ENCODE data around the gene SRSF1.
"Not testable (repeated sequence)": the region's sequence is repeated elsewhere in the genome, so short reads cannot be mapped to it uniquely, and the experiment has no call there.

The SRSF1 gene

DNA sequence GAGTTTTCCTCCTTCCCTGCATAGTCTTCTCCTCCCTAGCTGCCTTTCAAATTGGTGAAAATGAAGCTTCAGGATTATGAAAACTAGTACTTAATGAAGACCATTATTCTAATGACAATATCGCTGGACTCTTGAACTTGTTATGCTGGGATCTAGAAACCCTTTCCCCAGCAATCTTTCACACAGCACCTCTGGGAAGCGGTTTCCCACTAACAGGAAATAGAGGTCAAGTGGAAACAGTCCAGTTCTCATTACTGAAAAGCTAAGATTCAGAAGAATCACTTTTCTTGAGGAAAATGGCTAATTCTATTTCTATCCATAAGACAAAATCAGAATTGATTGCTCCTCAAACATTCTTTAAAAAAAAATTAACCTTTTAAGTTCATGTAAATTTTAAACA is 17.0 kb downstream of the SRSF1 start:
- DNase-seq (ENCODE audit: low read depth, low spot score) = no peak

DNA sequence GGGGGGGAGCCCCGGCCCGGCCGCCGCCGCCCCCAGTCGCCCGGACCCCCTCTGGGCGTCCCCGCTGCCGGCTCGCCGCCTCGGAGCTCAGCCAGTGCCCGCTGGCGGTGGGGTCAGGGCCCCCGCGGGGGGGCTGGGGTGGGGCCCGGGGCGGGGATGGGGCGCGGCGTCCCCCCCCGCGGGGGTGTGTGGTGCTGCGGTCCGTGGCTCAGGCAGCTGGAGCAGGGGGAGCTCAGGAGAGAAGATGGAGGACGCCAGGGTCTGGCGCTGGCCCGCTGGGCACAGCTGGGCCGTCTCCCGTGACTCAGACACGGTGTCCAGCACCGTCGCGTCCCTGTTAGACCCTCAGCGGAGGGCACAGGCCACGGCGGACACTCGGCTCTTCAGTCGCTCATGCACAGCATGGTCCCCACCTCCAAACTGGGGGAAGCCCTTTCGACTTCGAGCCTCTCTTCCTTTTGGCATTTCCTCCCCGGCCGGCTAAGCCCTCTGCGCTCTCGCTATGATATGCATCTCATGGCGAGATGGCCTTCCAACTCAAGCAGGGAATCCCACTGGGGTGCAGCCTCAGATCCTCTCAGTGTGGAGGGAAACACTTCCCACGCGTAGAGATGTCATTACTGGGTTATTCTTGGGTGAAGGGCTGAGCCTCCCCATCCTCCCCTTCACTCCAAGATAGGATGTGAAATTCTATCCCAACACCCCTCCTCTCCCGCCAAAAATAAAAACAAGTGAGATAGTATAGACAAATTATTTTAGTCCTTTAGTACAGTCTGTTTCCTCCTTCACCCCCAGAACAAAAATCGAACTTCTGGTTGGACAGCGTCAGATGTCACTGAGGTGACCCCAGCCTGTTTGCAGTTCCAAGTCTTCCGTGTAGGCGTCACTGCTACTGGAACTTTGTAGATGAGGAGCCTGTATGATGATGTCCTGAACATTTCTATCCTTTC is 18.5 kb downstream of the SRSF1 start:
- peak; percentile 87 for DNase-seq (ENCODE audit: low read depth, low spot score)

DNA sequence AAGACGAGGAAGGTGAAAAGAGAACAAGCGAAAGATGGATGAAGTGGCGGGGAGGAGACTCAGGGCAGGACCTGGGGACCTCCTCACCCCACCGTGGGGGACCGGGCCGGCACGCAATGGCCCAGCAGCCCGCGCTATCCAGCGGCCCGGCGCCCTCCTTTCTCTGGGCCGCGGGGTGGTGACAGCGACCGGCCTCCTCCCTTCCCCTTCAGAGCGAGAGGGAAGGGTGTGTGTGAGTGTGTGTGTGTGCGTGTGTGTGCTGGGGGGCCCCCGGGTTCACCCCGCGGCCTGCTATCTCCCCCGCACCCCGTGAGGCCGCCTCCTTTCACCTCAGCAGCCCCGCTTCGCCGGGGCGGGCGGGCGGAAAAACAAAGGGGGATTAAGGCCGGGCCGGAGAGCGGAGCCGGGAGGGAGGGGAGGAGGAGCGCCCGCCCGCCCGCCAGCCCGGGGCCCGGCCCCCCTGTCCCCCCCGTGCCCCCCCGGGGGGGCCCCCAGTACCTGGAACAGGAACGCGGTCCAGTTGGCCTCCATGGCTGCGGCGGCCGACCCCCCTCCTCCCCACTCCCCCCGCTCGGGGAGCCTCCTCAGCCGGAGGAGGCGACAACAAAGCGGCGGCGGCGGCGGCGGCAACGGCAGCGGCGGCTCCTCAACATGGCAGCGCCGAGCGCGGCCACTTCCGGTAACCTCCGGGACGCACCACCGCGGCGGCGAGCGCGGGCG is 19.3 kb downstream of the SRSF1 start, which contains the start of gene VEZF1:
TSS of gene VEZF1 (minus strand) at position 674 of the 720 bp plus-strand sequence. CDS start at position 531, 143 bp downstream.
- DNase-seq (ENCODE audit: low read depth, low spot score) = peak; percentile 93

DNA sequence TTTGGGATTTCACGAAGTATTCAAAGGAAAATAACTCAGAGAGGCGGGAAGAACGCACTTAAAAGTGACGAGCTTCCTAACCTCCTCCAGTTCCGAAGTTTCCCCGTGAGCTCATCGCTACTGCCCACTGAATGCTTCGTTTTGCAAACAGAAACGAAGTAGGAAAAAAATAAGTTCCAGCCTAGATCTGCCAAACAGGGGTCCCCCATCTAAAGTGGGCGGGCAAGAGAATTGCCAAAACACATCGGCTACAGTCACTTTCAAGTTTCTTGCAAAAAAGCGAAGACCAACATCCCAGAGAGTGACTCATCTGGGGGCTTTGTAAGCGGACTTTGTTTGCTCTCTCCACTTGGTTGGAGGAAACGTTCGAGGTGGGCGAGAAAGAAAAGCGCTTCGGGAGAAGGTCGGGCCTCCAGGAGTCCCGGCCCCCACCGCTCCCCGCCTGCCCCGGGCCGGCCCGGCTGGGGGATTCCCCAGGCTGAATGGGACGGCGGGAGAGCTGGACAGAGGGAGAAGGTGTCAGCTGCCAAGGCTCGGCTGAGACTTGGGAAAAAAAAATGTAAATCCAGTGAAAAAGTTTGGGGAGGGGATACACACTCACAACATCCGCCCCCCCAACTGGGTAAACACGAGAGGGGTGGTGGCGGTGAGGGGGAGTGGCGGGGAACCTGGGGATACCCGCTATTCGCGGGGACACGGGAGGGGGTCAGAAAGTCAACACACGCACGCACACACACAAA is 20.0 kb downstream of the SRSF1 start:
- peak; percentile 91 for DNase-seq (ENCODE audit: low read depth, low spot score)

DNA sequence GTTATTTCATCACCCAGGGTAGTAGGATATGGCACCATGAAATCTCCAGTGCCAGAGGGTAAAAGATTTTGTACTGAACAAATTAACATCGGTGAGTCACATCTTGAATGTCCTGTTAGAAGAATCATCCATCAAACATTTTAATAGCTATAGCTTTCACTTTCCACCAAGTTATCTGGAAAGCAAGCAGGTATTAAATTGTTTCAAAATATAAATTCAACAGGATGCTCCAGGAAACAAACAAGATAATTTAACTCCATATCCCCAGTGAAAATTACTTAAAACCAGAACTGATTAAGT is 21.4 kb downstream of the SRSF1 start:
- DNase-seq (ENCODE audit: low read depth, low spot score) = peak; percentile 49

DNA sequence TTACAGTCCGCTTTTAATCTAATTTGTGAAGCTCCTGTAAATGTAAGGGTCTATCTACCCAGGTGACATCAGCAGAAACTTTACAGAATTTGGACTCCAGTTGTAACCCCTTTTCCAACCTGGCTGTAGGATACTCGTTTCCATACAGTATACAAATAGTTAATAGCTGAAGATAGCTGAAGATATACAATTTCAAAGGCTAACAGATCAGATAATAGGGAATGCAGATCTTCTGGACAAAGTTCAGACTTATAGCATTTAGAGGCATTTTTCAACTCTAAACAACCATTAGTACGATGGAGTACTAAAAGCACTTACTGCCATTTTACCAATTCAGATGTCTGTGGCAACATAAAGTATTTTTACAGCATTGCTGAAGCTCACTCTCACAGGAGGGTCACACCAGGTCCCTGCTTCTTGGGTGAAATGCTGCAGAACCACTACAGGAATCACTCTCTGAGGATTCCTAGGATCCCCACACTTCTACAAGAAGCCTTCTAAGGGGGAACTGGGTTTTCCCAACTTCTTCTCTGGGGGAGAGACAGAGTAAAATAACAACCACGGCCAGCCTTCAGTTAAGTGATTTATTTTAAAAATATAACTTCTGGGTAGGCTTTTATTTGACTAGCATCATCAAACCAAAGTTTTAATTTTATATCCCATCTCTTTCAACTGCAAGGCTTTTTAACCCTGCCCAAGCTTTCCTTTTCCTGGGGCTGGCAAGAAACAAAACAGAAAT is 21.9 kb downstream of the SRSF1 start:
- DNase-seq (ENCODE audit: low read depth, low spot score) = peak; percentile 29

DNA sequence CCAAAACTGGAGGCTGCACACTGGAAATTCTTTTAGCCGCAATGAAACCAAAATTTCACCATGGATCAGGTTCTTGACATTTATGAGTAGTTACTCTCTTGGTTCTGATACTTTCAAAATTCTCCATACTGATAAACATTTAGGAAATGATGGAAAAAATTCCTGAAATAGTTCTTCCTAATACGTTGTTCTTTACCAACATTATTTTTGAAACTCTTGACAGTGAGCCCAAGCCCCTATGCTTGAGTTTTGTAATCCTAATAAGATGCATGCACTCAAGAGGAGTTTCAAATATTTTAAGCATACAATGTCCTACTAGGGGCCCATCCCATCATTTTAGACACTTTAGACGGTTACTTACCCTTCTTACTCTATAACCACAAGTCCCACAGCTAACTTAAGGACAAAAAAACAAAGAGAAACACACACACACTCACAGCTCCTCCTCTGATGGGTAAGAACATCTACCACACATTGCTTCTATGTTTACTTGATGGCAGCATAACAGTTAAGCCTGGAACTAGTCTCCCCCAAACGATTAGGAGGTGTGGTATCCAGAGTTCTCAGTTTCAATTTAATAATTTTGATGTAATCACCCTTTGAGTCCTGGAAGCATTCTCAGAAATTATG is 22.7 kb downstream of the SRSF1 start:
- DNase-seq (ENCODE audit: low read depth, low spot score) = no peak

DNA sequence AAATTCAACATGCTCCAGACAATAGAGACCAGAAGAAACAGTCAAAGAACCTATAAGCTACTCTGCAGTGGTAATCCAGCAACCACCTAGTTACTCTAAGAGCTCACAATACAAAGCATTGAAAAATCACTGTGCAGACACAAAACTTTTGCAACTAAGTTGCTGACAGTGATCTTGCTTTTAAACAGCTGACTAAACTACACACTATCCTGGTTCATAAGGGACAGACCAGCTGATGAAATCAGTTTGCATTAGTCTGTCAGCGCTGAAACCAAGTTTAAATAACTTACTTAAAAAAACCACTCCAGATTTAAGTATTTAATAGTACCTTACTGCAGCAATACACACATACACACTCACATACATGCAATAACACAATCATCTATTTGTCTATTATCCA is 23.6 kb downstream of the SRSF1 start:
- DNase-seq (ENCODE audit: low read depth, low spot score) = no peak

DNA sequence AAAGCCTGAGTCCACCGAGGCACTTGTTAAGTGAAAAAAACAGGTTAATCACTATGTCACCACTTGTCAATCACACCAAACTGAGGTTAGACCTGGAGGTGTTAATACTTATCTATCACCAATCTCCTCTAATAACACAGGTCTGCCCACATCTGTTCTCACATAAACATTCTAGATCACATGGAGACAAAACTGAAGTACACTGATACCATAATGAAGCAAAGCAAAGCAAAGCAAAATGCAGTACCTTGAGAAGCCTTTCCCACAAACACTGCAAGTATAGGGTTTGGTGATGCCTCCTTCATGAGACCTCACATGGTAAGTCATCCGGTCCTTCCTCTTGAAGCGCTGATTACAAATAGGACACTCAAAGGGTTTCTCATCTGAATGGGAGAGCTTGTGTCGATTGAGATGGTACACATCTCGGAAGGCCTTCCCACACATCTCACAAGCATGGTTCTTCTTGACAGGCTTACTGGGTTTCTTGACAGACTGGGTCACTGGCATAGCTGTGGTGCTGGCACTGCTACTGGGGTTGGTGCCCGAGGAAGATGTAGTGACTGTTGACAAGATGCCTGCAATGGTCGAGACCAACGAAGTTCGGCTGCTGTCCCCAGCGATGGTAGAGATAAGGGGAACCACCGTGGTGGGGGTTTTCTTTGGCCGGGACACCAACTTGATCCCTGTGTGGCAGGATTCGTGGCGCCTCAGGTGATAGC is 24.4 kb downstream of the SRSF1 start:
- no peak for DNase-seq (ENCODE audit: low read depth, low spot score)

DNA sequence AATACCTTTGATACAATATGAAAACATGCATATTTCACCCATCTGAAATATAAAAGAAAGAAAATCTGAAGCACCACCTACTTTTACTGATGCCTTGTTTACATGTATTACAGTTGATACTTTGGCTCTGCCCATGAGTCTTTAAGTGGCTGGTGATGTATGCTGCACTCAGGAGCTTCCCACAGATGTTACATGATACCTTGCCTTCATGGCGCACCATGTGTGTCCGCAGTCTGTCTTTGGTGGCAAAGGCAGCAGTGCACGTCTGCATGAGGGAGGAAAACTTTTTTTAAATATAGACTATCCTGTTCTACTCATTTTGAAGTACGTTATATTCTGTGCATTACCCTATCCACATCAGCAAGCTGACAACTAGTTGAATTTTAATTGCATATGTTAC is 26.5 kb downstream of the SRSF1 start:
- DNase-seq (ENCODE audit: low read depth, low spot score) = no peak

DNA sequence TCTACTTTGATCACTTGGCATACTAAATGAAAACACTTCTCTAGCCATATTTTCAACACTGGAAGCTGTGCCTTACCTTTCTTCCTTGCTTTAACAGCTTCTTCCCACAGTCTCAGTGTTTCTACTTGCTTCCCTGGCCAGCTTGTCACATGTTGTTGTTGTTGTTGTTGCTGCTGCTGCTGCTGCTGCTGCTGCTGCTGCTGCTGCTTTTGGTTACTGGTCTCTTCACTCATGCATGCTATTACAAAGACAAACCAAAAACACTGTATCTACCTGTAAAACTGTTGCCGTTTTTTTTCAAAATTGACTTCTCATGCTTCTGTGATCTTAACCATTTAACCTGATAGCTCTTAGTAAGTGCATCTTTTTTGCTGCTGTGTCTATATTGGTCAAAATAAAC is 28.0 kb downstream of the SRSF1 start:
- no peak for DNase-seq (ENCODE audit: low read depth, low spot score)

DNA sequence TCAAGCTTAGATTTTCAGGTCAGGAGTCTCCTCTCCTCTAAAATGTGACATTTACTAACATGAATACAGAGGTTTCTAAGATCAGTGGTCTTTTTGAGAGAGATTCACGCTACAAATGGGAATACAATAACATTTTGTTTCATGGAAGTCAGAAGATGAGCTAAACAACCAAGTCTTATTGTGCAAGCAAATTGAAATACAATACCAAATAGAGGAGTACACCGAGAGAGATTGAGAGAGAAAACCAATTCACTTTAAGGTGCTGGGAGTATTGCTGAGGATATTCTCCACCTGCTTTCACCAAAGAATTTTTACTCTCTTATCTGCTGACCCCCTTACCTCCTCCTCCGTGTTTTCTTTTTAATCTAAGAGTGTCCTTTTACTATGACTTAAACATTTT is 30.5 kb downstream of the SRSF1 start:
- no peak for DNase-seq (ENCODE audit: low read depth, low spot score)

DNA sequence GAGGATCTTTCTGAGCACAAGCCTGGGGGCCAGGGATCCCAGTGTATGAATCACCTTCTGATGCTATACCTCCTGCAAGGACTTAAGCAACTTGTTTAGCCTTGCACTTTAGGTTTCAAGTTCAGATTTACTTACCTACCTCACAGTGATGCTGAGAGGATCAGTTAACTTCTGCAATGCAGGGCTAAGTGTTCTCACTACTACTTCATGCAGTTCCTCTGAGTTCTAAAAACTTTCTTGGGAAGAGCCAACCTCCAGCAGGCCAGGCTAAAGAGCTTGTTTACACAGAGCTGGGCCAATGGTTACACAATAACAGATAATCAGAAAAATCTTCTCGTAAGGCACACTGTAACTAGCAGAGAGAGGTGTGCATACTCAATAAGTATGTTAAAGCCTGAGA is 32.0 kb downstream of the SRSF1 start:
- DNase-seq (ENCODE audit: low read depth, low spot score) = peak; percentile 34

DNA sequence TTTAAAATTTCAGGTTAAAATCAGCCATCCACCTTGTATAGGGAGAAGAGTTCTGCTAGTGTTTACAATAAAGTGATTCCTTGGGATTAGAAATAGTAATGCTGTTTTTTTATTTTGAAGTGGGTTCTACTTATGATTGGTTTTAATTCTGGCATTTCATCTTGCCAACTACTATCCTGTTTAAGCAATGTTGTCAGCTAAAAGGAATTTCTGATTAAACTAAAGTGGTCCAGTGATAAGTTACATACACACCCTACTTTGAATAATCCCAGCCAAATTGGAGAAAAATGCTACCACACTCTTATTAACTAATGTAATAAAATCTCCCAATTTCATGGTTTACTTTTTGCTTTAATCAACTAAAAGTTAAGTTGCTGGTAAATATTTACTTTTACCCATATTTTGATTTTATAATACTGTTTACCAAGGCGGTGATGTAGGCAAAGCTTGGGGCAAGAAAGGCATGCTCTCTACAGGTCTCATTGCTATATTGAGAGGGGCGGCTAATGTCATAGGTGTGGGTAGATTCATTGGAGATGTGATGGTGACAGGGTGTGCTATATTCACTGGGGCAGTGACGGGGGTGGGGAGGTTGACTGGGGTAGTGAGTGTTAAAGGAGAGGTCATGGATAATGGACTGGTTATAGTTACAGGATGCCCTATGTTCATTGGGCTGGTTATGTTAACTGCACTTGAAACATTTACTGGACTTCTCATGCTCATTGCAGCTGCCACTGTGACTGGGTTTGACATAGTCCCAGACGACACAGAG is 32.8 kb downstream of the SRSF1 start:
- DNase-seq (ENCODE audit: low read depth, low spot score) = not testable (repeated sequence)

DNA sequence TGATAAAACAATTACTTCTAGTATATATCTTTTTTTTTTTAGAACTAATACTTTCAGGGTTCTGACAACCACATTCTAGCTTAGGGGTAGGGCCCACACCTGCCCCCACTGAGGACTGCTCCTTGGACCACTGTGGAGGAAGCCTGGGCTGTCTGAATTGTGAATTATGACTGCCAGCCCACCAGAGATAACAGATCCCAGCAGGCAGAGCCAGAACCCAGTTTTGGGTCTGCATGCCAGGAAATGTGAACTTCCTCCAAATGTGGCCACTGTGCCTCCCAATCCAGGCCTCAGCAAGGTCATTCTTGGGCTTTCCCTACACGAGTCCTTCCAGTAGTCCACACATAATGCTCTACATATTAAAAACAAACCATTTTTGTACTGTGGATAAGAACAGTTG is 34.9 kb downstream of the SRSF1 start:
- no peak for DNase-seq (ENCODE audit: low read depth, low spot score)

DNA sequence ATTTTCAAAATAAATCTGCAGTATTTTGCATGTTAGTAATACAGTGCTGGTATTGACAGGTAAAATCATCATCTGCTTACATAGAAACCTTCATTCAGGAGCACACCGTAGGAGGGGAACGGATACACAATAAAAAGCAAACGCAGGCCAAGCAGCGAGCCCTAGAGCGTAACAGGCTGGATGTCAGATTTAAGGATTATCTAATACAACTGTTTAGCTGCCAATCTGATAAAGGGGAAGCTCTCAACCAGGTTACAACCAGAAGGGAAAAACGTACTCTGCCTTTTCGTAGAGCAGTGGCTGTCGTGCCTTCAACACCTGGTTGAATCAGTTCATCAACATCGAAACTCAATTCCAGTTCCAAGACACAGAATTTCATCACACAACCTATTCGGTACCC is 35.5 kb downstream of the SRSF1 start:
- DNase-seq (ENCODE audit: low read depth, low spot score) = no peak

DNA sequence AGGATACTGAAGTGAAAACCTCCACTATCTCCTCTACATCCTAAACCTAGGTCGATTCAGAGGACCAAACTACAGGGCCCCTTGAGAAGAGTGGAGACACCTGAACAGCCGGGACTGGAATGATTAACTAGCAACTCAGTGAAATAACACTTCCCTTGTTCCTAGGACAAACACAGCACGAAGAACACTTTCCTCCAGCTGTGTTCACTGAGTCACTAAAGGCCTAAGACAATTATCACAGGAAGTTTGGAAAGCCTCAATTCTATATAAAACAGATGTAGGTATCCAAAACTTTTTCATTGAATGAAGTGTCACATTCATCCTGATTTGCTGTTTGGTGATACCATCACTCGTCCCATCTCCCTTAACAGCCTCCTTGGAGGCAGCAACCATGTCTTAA is 36.3 kb downstream of the SRSF1 start:
- DNase-seq (ENCODE audit: low read depth, low spot score) = no peak

DNA sequence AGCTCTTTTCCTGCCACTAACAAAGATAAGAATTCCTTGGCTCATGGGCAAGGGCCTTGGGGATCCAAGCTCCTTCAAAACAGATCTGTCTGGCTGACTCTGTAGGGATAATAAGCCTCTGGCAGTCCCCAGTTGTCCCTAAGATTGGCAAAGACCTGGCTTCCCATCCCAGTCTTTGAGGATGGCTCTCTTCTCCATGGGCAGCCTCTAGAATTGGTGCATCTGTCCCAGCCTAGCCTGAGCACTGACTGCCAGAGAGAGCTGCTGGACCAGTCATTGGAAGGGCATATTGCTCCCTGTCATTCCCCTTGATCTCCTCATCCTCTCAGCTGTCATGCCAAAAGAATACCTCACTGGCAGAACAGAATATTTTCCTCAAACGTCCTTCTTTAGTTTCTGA is 38.6 kb downstream of the SRSF1 start:
- DNase-seq (ENCODE audit: low read depth, low spot score) = no peak

DNA sequence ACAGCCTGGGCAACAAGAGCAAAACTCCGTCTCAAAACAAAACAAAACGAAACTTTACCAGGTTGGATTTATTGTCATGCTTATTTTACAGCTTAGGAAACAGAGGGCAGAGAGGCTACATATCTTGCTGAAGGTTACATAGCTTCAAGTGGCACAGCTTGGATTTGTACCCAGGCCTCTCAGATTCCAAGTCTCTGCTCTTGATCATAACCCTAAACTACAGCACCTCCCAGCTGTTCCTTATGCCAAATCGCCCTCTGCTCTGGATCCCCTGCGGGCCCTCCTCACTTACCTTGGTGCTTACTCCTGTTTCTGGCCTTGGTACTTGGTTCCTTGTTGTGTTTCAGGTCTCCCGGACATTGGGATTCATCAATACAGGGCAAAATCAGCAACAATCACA is 40.2 kb downstream of the SRSF1 start:
- DNase-seq (ENCODE audit: low read depth, low spot score) = no peak

DNA sequence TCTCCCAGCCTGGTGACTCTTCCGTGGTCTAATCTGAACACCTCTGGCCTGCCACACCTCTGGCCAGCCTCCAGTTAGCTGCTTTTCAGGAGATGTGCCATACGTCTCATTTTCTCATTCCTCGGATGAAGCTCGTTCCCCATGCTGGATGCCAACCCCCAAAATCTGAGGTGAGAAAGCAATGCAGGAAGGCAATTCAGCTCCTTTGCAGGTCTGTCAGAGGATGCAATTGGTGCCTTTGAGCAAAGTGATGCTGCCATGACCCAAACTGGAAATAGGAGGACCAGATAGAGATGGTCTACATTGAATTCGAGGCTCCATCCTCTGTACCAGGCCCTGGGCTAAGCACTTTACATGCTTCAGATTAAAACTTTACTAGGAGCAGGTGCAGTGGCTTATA is 40.8 kb downstream of the SRSF1 start:
- DNase-seq (ENCODE audit: low read depth, low spot score) = no peak

All from astrocyte of the hippocampus (primary cell).